ENCODE measurements around the gene CYGB.
"Not testable (repeated sequence)": the region's sequence is repeated elsewhere in the genome, so short reads cannot be mapped to it uniquely, and the experiment has no call there.

Gene CYGB

GRCh38 chr17:76538281-76538931 lies 897 bp upstream of the CYGB start:
- no peak for DNase-seq

DNA sequence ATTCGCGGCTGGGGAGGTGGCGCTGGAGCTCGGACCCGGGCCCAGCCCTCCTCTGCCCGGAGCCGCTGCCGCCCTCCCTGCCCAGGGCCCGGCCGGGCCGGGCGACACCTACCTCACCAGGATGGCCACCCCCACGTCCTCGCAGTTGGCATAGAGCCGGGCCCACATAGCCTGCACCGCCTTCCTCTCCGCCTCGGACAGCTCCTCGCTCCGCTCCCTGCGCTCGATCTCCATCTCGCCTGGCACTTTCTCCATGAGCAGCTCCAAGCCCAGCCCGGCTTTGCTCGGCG lies 276 bp downstream of the CYGB start:
- DNase-seq = peak in 1 of 58 donors; percentile 31

- DNase-seq = no peak
Measured at GRCh38 chr17:76536511-76537287, 810 bp downstream of the CYGB start.

- no peak for DNase-seq
Measured at GRCh38 chr17:76535788-76536510, 1.6 kb downstream of the CYGB start.

- DNase-seq = peak in 7 of 58 donors; percentile 10 to 71 (median 32)
Measured at GRCh38 chr17:76534831-76535732, 2.4 kb downstream of the CYGB start.

- DNase-seq = not testable (repeated sequence)
Measured at GRCh38 chr17:76533640-76534359, 3.7 kb downstream of the CYGB start.

DNA sequence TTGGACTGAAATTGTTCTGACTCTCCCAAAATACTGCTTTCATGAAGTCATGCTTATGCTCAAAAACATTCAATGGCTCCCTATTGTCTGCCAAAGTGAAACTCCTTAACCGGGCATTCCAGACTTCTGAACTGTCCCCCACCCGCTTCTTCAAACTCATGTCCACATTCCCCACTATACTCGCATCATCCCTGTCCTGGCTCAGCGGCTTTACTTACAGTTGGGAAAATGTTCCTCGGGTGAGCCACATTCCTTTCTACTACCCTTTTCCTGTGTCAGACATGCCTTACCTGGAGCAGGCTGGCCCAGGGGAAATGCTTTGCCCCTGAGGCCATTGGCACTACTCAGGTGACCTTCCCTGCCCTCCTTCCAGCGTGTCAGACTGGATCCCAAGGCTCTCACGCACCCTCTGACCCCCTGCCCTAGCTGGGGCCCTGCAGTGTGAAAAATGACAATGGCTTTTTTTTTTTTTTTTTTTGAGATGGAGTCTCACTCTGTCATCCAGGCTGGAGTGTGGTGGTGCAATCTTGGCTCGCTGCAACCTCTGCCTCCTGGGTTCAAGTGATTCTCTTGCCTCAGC lies 5.3 kb downstream of the CYGB start:
- DNase-seq = no peak

DNA sequence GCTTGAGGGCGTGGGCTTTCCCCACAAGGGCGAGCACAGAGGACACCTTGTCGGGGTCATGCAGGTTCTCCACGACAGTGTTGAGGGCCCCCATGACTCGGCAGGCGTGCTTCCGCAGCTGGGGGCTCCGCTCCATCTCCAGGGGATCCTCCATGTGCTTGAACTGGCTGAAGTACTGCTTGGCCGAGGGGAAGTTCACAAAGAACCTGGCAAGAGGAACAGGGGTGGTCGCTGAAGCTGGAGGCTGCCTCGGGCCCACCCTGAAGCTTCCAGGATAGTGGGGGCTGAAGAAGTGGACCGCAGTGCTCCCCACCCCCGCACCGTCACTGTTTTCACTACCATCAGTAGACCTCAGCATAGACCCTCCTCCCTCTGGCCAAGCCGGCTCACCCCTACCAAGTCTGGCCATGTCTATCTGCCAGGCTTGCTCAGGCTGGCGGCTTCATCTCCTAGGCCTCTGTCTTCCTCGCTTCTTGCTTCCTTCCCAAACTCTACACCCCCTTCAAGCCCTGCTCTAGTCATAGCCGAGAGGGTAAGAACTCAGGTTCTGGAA lies 5.9 kb downstream of the CYGB start:
- DNase-seq = no peak

GRCh38 chr17:76530811-76531485 lies 6.6 kb downstream of the CYGB start:
- no peak for DNase-seq

DNA sequence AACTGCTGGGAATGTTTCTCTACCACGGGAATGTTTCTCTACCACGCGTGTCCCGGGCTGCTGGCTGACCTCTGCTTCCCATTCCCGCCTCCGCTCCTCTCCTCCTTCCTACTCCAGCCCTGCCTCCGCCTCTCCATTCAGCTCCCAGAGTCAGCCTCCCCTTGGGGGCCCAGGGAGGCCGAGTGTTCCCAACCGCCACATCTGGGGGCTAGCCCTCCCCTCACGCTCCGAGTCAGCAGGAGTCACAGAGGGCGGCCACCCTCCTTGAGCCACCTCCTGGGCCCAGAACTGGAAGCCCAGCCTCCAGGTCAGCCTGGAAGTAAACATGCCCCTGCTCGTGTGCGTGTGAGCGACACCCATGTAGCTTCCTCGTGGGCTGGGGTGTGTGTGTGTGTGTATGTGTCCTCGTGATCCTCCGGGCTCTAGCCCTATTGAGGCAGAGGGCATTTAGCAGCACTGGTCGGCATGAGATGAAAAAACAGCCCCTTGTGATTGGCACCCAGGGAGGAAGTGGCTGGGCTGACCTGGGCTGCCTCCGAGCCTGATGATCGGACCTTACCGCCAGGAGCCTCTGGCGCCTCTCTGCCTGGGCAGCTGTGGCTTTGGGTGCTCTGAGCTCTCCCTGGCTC lies 7.3 kb downstream of the CYGB start:
- no peak for DNase-seq

DNA sequence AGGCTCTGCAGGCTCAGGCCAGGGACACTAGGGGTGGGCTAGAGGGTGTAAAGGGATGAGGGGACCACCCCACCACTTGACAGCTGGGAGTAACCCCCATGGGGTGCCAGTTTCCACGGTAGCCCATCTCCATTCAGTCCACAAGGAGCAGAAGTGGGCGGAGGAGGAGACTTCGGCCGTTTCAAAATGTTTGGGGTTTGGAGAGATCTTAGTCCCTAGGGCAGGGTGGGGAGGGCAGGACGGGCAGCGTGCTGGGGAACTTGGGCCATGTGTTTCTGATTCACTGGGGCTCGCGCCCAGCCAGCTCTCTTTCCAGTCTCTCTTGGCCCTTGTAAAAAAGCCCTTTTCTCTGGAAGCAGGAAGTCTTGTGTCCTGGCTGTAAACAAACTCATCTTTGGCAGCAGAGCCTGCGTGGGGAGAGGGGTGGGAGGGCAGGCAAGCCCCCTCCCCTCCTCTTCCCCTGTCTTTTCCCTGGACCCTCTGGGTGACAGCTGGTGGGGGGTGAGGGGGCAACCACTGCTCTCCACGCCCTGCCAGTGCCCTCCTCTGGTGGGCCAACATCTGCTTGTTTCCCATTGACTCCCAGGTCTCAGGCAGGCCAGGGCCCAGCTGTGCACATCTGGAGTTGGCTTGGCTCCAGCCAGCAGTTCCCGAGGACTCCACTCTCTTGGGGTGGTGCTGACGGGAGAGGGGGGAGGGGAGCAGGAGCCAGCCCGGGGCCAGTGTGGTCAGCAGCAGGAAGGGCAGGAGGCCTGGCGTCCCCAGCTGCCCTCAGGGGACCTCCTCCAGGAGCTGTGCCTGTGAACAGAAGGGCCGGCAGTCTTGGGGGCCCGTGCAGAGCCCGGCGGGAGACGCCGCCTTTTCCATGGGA lies 8.1 kb downstream of the CYGB start:
- DNase-seq = peak in 28 of 58 donors; percentile 13 to 80 (median 46)

DNA sequence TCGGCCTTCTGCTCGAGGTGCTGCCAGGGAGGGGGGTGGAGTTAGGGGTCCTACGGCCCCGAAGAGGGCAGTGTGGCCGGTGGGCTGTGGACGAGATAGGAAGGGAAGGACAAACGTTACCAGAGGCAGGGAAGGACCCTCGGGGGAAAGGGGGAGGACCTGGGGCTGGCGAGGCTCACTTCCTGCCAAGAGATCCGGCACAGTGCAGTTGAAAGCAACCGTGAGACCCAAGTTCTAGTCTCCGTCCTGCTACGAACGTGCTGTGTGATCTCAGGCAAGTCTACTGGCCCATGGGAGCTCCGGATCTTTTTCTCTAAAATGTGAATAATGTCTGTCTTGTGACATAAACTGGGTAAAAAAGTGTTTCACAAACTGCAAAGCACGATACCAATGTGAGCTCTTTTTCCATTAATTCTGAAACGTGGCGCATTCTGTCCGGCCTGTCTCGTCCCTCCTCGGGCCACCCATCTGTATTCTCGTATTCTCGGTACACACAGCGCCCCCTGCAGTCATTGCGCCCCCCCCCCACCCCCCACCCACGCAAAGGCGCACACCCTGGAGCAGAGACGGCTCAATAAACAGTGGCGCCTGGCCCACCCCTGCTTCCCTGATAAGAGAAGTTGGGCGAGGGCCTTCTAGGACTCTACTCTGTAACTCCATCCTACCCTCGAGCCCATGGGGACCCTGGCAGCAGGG lies 8.8 kb downstream of the CYGB start:
- DNase-seq = no peak

- no peak for DNase-seq
Measured at GRCh38 chr17:76528156-76528527, 9.4 kb downstream of the CYGB start.

- DNase-seq = no peak
Measured at GRCh38 chr17:76527430-76528111, 9.9 kb downstream of the CYGB start.

GRCh38 chr17:76527016-76527415 lies 10.5 kb downstream of the CYGB start:
- DNase-seq = not testable (repeated sequence)

DNA sequence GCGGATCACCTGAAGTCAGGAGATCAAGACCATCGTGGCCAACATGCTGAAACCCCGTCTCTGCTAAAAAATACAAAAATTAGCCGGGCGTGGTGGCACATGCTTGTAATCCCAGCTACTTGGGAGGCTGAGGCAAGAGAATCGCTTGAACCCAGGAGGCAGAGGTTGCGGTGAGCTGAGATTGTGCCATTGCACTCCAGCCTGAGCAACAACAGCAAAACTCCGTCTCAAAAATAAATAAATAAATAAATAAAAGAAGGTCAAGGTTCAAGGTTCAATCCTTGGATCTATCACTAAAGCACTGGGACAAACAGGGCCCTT lies 12.0 kb downstream of the CYGB start:
- not testable (repeated sequence) for DNase-seq
